HG02870 (cell line): ENCODE results near the gene SLC30A3.

Source experiments
- ATAC-seq: cut with Tn5 transposase; IDR thresholded peaks from one replicate; pipeline ENCODE4 v1.9.1; 2021; ENCODE audit warnings: mild to moderate bottlenecking, moderate library complexity; ENCODE audit not compliant: unreplicated experiment

The SLC30A3 gene

GRCh38 chr2:27208486-27209050, 54.3 kb downstream of the SLC30A3 start:
- no peak for ATAC-seq

- ATAC-seq = no peak
These were observed 56.5 kb downstream of the SLC30A3 start for GRCh38 chr2:27206346-27206745.

GRCh38 chr2:27205206-27205605, 57.6 kb downstream of the SLC30A3 start:
- ATAC-seq = no peak

- no peak for ATAC-seq
These were observed 58.3 kb downstream of the SLC30A3 start for GRCh38 chr2:27204566-27204965.

- ATAC-seq = no peak
These were observed 59.1 kb downstream of the SLC30A3 start for GRCh38 chr2:27203741-27204140.
